GM12874 (cell line): ENCODE data around the gene CACHD1.

Experiments
- CTCF ChIP-seq: IDR thresholded peaks from 2 replicates; pipeline ENCODE4 v1.5.1; 2011; ENCODE audit warnings: low read depth, mild to moderate bottlenecking, control low read depth, low read length, moderate library complexity; ENCODE audit not compliant: insufficient read depth

The CACHD1 gene

GRCh38 chr1:64473367-64473766 lies 3.4 kb downstream of the CACHD1 start:
- TF ChIP-seq CTCF: no peak

- TF ChIP-seq CTCF: no peak
Observed at GRCh38 chr1:64474133-64474532, 4.2 kb downstream of the CACHD1 start.

- TF ChIP-seq CTCF: no peak
Observed at GRCh38 chr1:64474665-64475439, 4.9 kb downstream of the CACHD1 start.

- no peak for TF ChIP-seq CTCF
Observed at GRCh38 chr1:64476251-64476952, 6.5 kb downstream of the CACHD1 start.

- no peak for TF ChIP-seq CTCF
Observed at GRCh38 chr1:64478594-64479470, 8.9 kb downstream of the CACHD1 start.

- TF ChIP-seq CTCF: no peak
Observed at GRCh38 chr1:64479874-64480273, 9.9 kb downstream of the CACHD1 start.

- no peak for TF ChIP-seq CTCF
Observed at GRCh38 chr1:64480999-64481772, 11.3 kb downstream of the CACHD1 start.
